OCI-LY1 (cell line): ENCODE data around the gene ZDHHC11.
"Not testable (repeated sequence)": the region's sequence is repeated elsewhere in the genome, so short reads cannot be mapped to it uniquely, and the experiment has no call there.

ENCODE experiments used
- H2AFZ ChIP-seq: fragments of 200-600 bp; sonication (generic), shearing (Covaris generic); 2 replicates; pipeline ENCODE4 v1.6.0; 2014; ENCODE audit warnings: antibody characterized with exemption, mild to moderate bottlenecking, low read length
- H3F3A ChIP-seq: fragments of 200-600 bp; sonication (generic), shearing (Covaris generic); 2 replicates; pipeline ENCODE4 v1.6.0; 2014; ENCODE audit warnings: mild to moderate bottlenecking, antibody characterized with exemption, low read length, moderate library complexity; ENCODE audit not compliant: insufficient read depth
- H3K27ac ChIP-seq: fragments of 200-600 bp; sonication (generic); 2 replicates; pipeline ENCODE4 v1.5.1; 2014; ENCODE audit warnings: low read length, mixed run types, mild to moderate bottlenecking, low read depth; ENCODE audit not compliant: poor library complexity, severe bottlenecking
- H3K27me3 ChIP-seq: fragments of 200-600 bp; sonication (generic); 2 replicates; pipeline ENCODE4 v1.6.0; 2014; ENCODE audit warnings: antibody characterized with exemption, mild to moderate bottlenecking, low read length, moderate library complexity; ENCODE audit not compliant: insufficient read depth
- H3K36me3 ChIP-seq: fragments of 200-600 bp; sonication (generic); 2 replicates; pipeline ENCODE4 v1.6.1; 2014; ENCODE audit warnings: mild to moderate bottlenecking, antibody characterized with exemption, low read length, moderate library complexity, mixed read lengths; ENCODE audit not compliant: insufficient read depth
- H3K4me1 ChIP-seq: fragments of 200-600 bp; sonication (generic); 2 replicates; pipeline ENCODE4 v1.5.1; 2014; ENCODE audit warnings: mild to moderate bottlenecking, low read length, moderate library complexity; ENCODE audit not compliant: insufficient read depth, severe bottlenecking
- H3K4me2 ChIP-seq: fragments of 200-600 bp; sonication (generic), shearing (Covaris generic); 2 replicates; pipeline ENCODE4 v1.6.1; 2014; ENCODE audit warnings: low read length
- H3K4me3 ChIP-seq: fragments of 200-600 bp; sonication (generic); 2 replicates; pipeline ENCODE4 v1.5.1; 2014; ENCODE audit warnings: low read length, low read depth, mild to moderate bottlenecking, mixed read lengths; ENCODE audit not compliant: poor library complexity, severe bottlenecking
- H3K79me2 ChIP-seq: fragments of 200-600 bp; shearing (Covaris generic); 2 replicates; pipeline ENCODE4 v1.6.1; 2016; ENCODE audit warnings: mixed run types, low read length, mixed read lengths; ENCODE audit not compliant: insufficient read depth
- H3K9ac ChIP-seq: fragments of 200-600 bp; sonication (generic), shearing (Covaris generic); 2 replicates; pipeline ENCODE4 v1.6.1; 2014; ENCODE audit warnings: mild to moderate bottlenecking, low read length, mixed read lengths
- H3K9me2 ChIP-seq: fragments of 200-600 bp; sonication (generic), shearing (Covaris generic); 2 replicates; pipeline ENCODE4 v1.6.1; 2014; ENCODE audit warnings: low read depth, mild to moderate bottlenecking, low read length, mixed read lengths
- H3K9me3 ChIP-seq: fragments of 200-600 bp; shearing (Covaris generic); 2 replicates; pipeline ENCODE4 v1.6.1; 2014; ENCODE audit warnings: low read length, mixed read lengths
- H4K20me1 ChIP-seq: fragments of 200-600 bp; sonication (generic), shearing (Covaris generic); 2 replicates; pipeline ENCODE4 v1.6.0; 2016; ENCODE audit warnings: mild to moderate bottlenecking, low read length; ENCODE audit not compliant: insufficient read depth
- EZH2 ChIP-seq: fragments of 200-600 bp; sonication (generic), shearing (Covaris generic); IDR thresholded peaks from 2 replicates; pipeline ENCODE4 v1.8.0; 2017; ENCODE audit warnings: borderline replicate concordance, mixed run types, mild to moderate bottlenecking, antibody characterized with exemption, low read length, moderate library complexity, mixed read lengths
- TF ChIP-seq, protein P1 (sequence below): fragments of 200-600 bp; sonication (generic), shearing (Covaris generic); IDR thresholded peaks from 2 replicates; pipeline ENCODE4 v1.5.1; 2017; ENCODE audit warnings: mild to moderate bottlenecking, antibody characterized with exemption, low read length, moderate library complexity, mixed read lengths

ZDHHC11 gene

DNA sequence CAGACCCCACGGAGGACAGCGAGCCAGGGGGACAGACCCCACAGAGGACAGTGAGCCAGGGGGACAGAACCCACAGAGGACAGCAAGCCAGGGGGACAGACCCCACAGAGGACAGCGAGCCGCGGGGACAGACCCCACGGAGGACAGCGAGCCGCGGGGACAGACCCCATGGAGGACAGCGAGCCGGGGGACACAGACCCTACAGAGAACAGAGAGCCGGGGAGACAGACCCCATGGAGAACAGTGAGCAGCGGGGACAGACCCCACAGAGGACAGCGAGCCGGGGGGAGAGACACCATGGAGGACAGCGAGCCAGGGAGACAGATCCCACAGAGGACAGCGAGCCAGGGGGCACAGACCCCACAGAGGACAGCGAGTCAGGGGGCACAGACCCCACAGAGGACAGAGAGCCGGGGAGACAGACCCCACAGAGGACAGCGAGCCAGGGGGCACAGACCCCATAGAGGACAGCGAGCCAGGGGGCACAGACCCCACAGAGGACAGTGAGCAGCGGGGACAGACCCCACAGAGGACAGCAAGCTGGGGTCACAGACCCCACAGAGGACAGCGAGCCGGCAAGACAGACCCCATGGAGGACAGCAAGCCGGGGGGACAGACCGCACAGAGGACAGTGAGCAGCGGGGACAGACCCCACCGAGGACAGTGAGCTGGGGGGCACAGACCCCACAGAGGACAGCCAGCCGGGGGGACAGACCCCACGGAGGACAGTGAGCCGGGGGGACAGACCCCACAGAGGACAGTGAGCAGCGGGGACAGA lies 4.4 kb upstream of the ZDHHC11 start:
- H3K27me3 ChIP-seq = no peaks in the 10 kb centered on the region
- TF ChIP-seq EZH2 = no peak
- no peaks in the 10 kb centered on the region for H3K79me2 ChIP-seq
- no peaks in the 10 kb centered on the region for H4K20me1 ChIP-seq
- H3F3A ChIP-seq = no peaks in the 10 kb centered on the region
- H3K36me3 ChIP-seq = no peaks in the 10 kb centered on the region
- no peak overlapping the region for H3K4me2 ChIP-seq
- H3K4me1 ChIP-seq = no peaks in the 10 kb centered on the region
- H3K9me3 ChIP-seq = no peaks in the 10 kb centered on the region
- H3K9me2 ChIP-seq = no peaks in the 10 kb centered on the region
- no peak overlapping the region for H3K9ac ChIP-seq
- no peak overlapping the region for H3K27ac ChIP-seq
- H2AFZ ChIP-seq = no peak overlapping the region
- no peak overlapping the region for H3K4me3 ChIP-seq

DNA sequence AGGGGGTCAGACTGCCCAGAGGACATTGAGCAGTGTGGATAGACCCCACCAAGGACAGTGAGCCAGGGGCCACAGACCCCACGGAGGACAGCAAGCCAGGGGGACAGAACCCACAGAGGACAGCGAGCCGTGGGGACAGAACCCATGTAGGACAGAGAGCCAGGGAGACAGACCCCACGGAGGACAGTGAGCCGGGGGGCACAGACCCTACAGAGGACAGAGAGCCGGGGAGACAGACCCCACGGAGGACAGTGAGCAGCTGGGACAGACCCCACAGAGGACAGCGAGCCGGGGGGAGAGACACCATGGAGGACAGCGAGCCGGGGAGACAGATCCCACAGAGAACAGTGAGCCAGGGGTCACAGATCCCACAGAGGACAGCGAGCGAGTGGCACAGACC lies 3.4 kb upstream of the ZDHHC11 start:
- Histone ChIP-seq H3F3A (no peaks in the 10 kb centered on the region), H3K4me1 (no peaks in the 10 kb centered on the region), H3K36me3 (no peaks in the 10 kb centered on the region), H3K9me2 (no peaks in the 10 kb centered on the region), H3K4me2 (no peak overlapping the region), H3K27me3 (no peaks in the 10 kb centered on the region), H2AFZ (no peak overlapping the region), H3K27ac (no peak overlapping the region), H4K20me1 (no peaks in the 10 kb centered on the region), H3K4me3 (no peak overlapping the region), H3K9ac (no peak overlapping the region), H3K79me2 (no peaks in the 10 kb centered on the region), H3K9me3 (no peaks in the 10 kb centered on the region)
- TF ChIP-seq, protein P1, sequence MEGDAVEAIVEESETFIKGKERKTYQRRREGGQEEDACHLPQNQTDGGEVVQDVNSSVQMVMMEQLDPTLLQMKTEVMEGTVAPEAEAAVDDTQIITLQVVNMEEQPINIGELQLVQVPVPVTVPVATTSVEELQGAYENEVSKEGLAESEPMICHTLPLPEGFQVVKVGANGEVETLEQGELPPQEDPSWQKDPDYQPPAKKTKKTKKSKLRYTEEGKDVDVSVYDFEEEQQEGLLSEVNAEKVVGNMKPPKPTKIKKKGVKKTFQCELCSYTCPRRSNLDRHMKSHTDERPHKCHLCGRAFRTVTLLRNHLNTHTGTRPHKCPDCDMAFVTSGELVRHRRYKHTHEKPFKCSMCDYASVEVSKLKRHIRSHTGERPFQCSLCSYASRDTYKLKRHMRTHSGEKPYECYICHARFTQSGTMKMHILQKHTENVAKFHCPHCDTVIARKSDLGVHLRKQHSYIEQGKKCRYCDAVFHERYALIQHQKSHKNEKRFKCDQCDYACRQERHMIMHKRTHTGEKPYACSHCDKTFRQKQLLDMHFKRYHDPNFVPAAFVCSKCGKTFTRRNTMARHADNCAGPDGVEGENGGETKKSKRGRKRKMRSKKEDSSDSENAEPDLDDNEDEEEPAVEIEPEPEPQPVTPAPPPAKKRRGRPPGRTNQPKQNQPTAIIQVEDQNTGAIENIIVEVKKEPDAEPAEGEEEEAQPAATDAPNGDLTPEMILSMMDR = no peak
- no peak for TF ChIP-seq EZH2

DNA sequence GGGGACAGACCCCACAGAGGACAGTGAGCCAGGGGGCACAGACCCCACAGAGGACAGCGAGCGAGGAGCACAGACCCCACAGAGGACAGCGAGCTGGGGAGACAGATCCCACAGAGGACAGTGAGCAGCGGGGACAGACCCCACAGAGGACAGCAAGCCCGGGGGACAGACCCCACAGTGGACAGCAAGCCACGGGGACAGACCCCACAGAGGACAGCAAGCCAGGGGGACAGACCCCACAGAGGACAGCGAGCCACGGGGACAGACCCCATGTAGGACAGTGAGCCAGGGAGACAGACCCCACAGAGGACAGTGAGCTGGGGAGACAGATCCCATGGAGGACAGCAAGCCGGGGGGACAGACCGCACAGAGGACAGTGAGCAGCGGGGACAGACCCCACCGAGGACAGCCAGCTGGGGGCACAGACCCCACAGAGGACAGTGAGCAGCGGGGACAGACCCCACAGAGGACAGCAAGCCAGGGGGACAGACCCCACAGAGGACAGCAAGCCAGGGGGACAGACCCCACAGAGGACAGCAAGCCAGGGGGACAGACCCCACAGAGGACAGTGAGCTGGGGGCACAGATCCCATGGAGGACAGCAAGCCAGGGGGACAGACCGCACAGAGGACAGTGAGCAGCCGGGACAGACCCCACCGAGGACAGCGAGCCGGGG lies 2.8 kb upstream of the ZDHHC11 start:
- H3F3A ChIP-seq, H3K9ac ChIP-seq, H3K4me3 ChIP-seq, H3K27me3 ChIP-seq, H2AFZ ChIP-seq, H4K20me1 ChIP-seq, H3K36me3 ChIP-seq, H3K27ac ChIP-seq, H3K4me2 ChIP-seq, H3K4me1 ChIP-seq, H3K79me2 ChIP-seq, H3K9me2 ChIP-seq, H3K9me3 ChIP-seq: not testable (repeated sequence)

DNA sequence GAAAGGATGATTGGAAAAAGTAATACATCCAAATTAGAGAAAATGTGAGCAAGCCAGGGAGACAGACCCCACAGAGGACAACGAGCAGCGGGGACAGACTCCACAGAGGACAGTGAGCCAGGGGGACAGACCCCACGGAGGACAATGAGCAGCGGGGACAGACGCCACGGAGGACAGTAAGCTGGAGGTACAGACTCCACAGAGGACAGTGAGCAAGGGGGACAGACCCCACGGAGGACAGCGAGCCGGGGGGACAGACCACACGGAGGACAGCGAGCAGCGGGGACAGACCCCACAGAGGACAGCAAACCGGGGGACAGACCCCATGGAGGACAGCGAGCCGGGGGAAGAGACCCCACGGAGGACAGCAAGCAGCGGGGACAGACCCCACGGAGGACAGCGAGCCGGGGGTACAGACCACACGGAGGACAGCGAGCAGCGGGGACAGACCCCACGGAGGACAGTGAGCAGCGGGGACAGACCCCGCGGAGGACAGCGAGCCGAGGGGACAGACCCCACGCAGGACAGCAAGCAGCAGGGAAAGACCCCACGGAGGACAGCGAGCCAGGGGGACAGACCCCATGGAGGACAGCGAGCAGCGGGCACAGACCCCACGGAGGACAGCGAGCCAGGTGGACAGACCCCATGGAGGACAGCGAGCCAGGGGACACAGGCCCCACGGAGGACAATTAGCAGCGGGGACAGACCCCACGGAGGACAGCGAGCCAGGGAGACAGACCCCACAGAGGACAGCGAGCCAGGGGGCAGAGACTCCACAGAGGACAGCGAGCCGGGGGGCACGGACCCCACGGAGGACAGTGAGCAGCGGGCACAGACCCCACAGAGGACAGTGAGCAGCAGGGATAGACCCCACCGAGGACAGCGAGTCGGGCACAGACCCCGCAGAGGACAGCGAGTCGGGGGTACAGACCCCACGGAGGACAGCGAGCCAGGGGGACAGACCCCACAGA lies 1.9 kb upstream of the ZDHHC11 start:
- no peak overlapping the region for H3K9ac ChIP-seq
- no peaks in the 10 kb centered on the region for H3K4me1 ChIP-seq
- no peak overlapping the region for H3K4me2 ChIP-seq
- no peaks in the 10 kb centered on the region for H3K9me2 ChIP-seq
- no peak overlapping the region for H3K27ac ChIP-seq
- no peak for TF ChIP-seq EZH2
- TF ChIP-seq, protein P1 = no peak
- H4K20me1 ChIP-seq = no peaks in the 10 kb centered on the region
- no peaks in the 10 kb centered on the region for H3K79me2 ChIP-seq
- no peaks in the 10 kb centered on the region for H3K36me3 ChIP-seq
- no peak overlapping the region for H3K4me3 ChIP-seq
- no peaks in the 10 kb centered on the region for H3K9me3 ChIP-seq
- H3K27me3 ChIP-seq = no peaks in the 10 kb centered on the region
- H2AFZ ChIP-seq = no peak overlapping the region
- H3F3A ChIP-seq = no peaks in the 10 kb centered on the region
